ENCODE measurements around the gene IZUMO1. TPM values are rescaled to one million over a fixed set of nuclear protein-coding genes. Genes with fewer than 3 reads are reported as not detected.
"Not testable (repeated sequence)": the region's sequence is repeated elsewhere in the genome, so short reads cannot be mapped to it uniquely, and the experiment has no call there.

The IZUMO1 gene
- total and polyA plus RNA-seq, 2 of the 4 experiments (the other 2 are of a cell fraction), result not detected

DNA sequence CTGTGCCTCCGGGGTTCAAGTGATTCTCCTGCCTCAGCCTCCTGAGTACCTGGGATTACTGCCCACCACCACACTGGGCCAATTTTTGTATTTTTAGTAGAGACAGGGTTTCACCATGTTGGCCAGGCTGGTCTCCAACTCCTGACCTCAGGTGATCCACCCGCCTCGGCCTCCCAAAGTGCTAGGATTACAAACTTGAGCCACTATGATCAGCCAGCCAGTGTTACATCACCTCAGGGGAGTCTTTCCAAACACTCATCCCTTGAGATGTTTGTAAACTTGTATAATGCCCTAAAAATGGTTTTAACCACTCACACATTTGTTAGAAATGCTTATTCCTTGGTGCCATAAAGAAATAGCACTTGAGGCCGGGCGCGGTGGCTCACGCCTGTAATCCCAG, 39.7 kb upstream of the IZUMO1 start:
- in situ Hi-C loops (cut with MboI; ENCODE audit: low sequenced_read_pairs); H3K27me3 ChIP-seq (ENCODE audit: control insufficient read depth, insufficient read depth, low read length); H3K79me1 ChIP-seq (ENCODE audit: low read depth in 1 of 2, low read length in 2 of 2); H3K4me3 ChIP-seq (ENCODE audit: insufficient read depth, low read depth, low read length); H3K36me3 ChIP-seq (ENCODE audit: control insufficient read depth, insufficient read depth, low read length); ATAC-seq (ENCODE audit: low read depth); H3K4ac ChIP-seq (ENCODE audit: low read depth, low read length); H4K20me1 ChIP-seq (ENCODE audit: insufficient read depth, low read length); H2BK5ac ChIP-seq (ENCODE audit: low read depth, low read length, poor library complexity, severe bottlenecking); H2BK15ac ChIP-seq (ENCODE audit: low read depth, low read length); H3K4me2 ChIP-seq (ENCODE audit: low read depth, low read length); H3K23ac ChIP-seq (ENCODE audit: low read depth, low read length); H3K27ac ChIP-seq (ENCODE audit: insufficient read depth, low read length); H2AK9ac ChIP-seq (replicated peaks; ENCODE audit: low read depth, low read length, poor library complexity); H3K4me1 ChIP-seq (ENCODE audit: control insufficient read depth, insufficient read depth, low read length); H3K9me3 ChIP-seq (ENCODE audit: control insufficient read depth, insufficient read depth, low read length); H4K5ac ChIP-seq (ENCODE audit: low read depth, low read length); POLR2A ChIA-PET (ENCODE audit: unreplicated experiment); H2AFZ ChIP-seq (replicated peaks; ENCODE audit: low read length, poor library complexity); H3K14ac ChIP-seq (replicated peaks; ENCODE audit: low read depth, low read length); dilution Hi-C loops (cut with HindIII; ENCODE audit: low sequenced_read_pairs, unreplicated experiment); H3K9me1 ChIP-seq (ENCODE audit: insufficient read depth, low read length); H4K91ac ChIP-seq (ENCODE audit: insufficient read depth, low read depth, low read length); H3K18ac ChIP-seq (ENCODE audit: low read depth, low read length); H2BK120ac ChIP-seq (ENCODE audit: low read depth, low read length); DNase-seq; H2BK20ac ChIP-seq (ENCODE audit: low read depth, low read length); H4K8ac ChIP-seq (ENCODE audit: low read depth in 2 of 2, low read length in 2 of 2); H2AK5ac ChIP-seq (ENCODE audit: low read depth, low read length); BruUV-seq (replicated peaks); H3K9ac ChIP-seq (ENCODE audit: low read depth, low read length); H3K56ac ChIP-seq (ENCODE audit: extremely low read depth, insufficient read depth, low read length): not testable (repeated sequence)
- CTCF ChIA-PET, result interaction anchor here (1.1 kb wide), 1 partner anchor 9 kb away, joined by 6 read pairs; no protein-coding TSS in a partner anchor
- intact Hi-C loops (cut with micrococcal nuclease), result loop anchor here (10.0 kb wide), 1 partner anchor 438 kb away; no protein-coding TSS in a partner anchor
- no CpG with 5 or more reads among the region's 7 CpGs for WGBS, 2 experiments (ENCODE audit: extremely low coverage in 2 of 2, insufficient read length in 1 of 2)
